IMR-90 (cell line): Measurements from ENCODE around the gene TPI1. TPM values are rescaled to one million over a fixed set of nuclear protein-coding genes. Genes with fewer than 3 reads are reported as not detected.

Source experiments
- ATAC-seq: fragments of 200-7000 bp; cut with Tn5 transposase; 2 replicates; pipeline ENCODE4 v1.9.1; 2020; ENCODE audit warnings: low read depth, mild to moderate bottlenecking, moderate library complexity
- BruUV-seq: library from RNA; stranded (reverse); fragments of 400-500 nt; replicated peaks from 2 replicates; lab custom pipeline; 2021; lab: Mats Ljungman, UMichigan
- CTCF ChIA-PET: fragments of 300-600 bp; formaldehyde crosslinking; extraction: SDS; loops from one replicate; lab custom pipeline; 2021; ENCODE audit warnings: antibody characterized with exemption; lab: Yijun Ruan, JAX
- POLR2A ChIA-PET: fragments of 300-600 bp; sonication (Branson Sonifier 250); formaldehyde crosslinking; loops from one replicate; lab custom pipeline; 2022; ENCODE audit warnings: antibody characterized with exemption; ENCODE audit not compliant: unreplicated experiment; lab: Charles Lee
- DNase-seq: peaks from one replicate; pipeline ENCODE4 v3.0.0; 2013
- H2AFZ ChIP-seq: replicated peaks from 2 replicates; pipeline ENCODE3; 2013; ENCODE audit warnings: low read length, mild to moderate bottlenecking; ENCODE audit not compliant: poor library complexity
- H2AK5ac ChIP-seq: 2 replicates; pipeline ENCODE4 v1.6.1; 2013; ENCODE audit warnings: low read depth, low read length, inconsistent platforms
- H2AK9ac ChIP-seq: replicated peaks from 2 replicates; pipeline ENCODE3; 2013; ENCODE audit warnings: mild to moderate bottlenecking, low read depth, low read length, moderate library complexity; ENCODE audit not compliant: poor library complexity
- H2BK120ac ChIP-seq: 2 replicates; pipeline ENCODE4 v1.6.1; 2013; ENCODE audit warnings: low read depth, low read length, inconsistent platforms
- H2BK15ac ChIP-seq: 3 replicates; pipeline ENCODE4 v1.6.1; 2013; ENCODE audit warnings: low read depth, low read length, inconsistent platforms
- H2BK20ac ChIP-seq: 2 replicates; pipeline ENCODE4 v1.6.1; 2013; ENCODE audit warnings: low read depth, mild to moderate bottlenecking, inconsistent platforms, low read length, moderate library complexity
- H2BK5ac ChIP-seq: 2 replicates; pipeline ENCODE4 v1.6.1; 2013; ENCODE audit warnings: mild to moderate bottlenecking, low read depth, low read length, inconsistent platforms; ENCODE audit not compliant: poor library complexity, severe bottlenecking
- H3K14ac ChIP-seq: replicated peaks from 2 replicates; pipeline ENCODE4 v1.6.1; 2013; ENCODE audit warnings: low read depth, low read length, inconsistent platforms
- H3K18ac ChIP-seq: 2 replicates; pipeline ENCODE4 v1.6.1; 2013; ENCODE audit warnings: low read depth, low read length, control low read depth
- H3K23ac ChIP-seq: 2 replicates; pipeline ENCODE4 v1.6.1; 2013; ENCODE audit warnings: low read depth, low read length, inconsistent platforms
- H3K27ac ChIP-seq: 2 replicates; pipeline ENCODE4 v1.5.1; 2013; ENCODE audit warnings: mild to moderate bottlenecking, control low read depth, low read length; ENCODE audit not compliant: insufficient read depth
- H3K27me3 ChIP-seq: 2 replicates; pipeline ENCODE4 v1.6.1; 2013; ENCODE audit warnings: low read length; ENCODE audit not compliant: control insufficient read depth, insufficient read depth
- H3K36me3 ChIP-seq: 2 replicates; pipeline ENCODE4 v1.6.1; 2013; ENCODE audit warnings: low read length, mixed read lengths; ENCODE audit not compliant: control insufficient read depth, insufficient read depth
- H3K4ac ChIP-seq: 2 replicates; pipeline ENCODE4 v1.6.1; 2013; ENCODE audit warnings: low read depth, low read length, inconsistent platforms
- H3K4me1 ChIP-seq: 2 replicates; pipeline ENCODE4 v1.6.1; 2013; ENCODE audit warnings: low read length, mixed read lengths; ENCODE audit not compliant: control insufficient read depth, insufficient read depth
- H3K4me2 ChIP-seq: 2 replicates; pipeline ENCODE4 v1.6.1; 2013; ENCODE audit warnings: low read depth, mild to moderate bottlenecking, control low read depth, low read length, moderate library complexity
- H3K4me3 ChIP-seq: 2 replicates; pipeline ENCODE4 v1.5.1; 2013; ENCODE audit warnings: low read depth, mild to moderate bottlenecking, control low read depth, low read length, moderate library complexity; ENCODE audit not compliant: insufficient read depth
- H3K56ac ChIP-seq: 2 replicates; pipeline ENCODE4 v1.6.1; 2013; ENCODE audit warnings: low read length, inconsistent platforms; ENCODE audit not compliant: insufficient read depth; ENCODE audit errors: extremely low read depth
- H3K79me1 ChIP-seq, 2 experiments: 2 replicates each; pipeline ENCODE4 v1.6.1; 2013; ENCODE audit warnings: low read length in 2 of 2, inconsistent platforms in 1 of 2, low read depth in 1 of 2
- H3K9ac ChIP-seq: 2 replicates; pipeline ENCODE4 v1.6.1; 2013; ENCODE audit warnings: low read depth, low read length, control low read depth
- H3K9me1 ChIP-seq: 2 replicates; pipeline ENCODE4 v1.6.1; 2013; ENCODE audit warnings: low read length, inconsistent platforms; ENCODE audit not compliant: insufficient read depth
- H3K9me3 ChIP-seq: 2 replicates; pipeline ENCODE4 v1.6.1; 2013; ENCODE audit warnings: low read length; ENCODE audit not compliant: control insufficient read depth, insufficient read depth
- H4K20me1 ChIP-seq: 2 replicates; pipeline ENCODE4 v1.6.1; 2013; ENCODE audit warnings: low read length, inconsistent platforms; ENCODE audit not compliant: insufficient read depth
- H4K5ac ChIP-seq: 2 replicates; pipeline ENCODE4 v1.6.1; 2013; ENCODE audit warnings: mild to moderate bottlenecking, low read depth, low read length, control low read depth
- H4K8ac ChIP-seq, 2 experiments: 2 replicates each; pipeline ENCODE4 v1.6.1; 2013; ENCODE audit warnings: low read depth in 2 of 2, low read length in 2 of 2, control low read depth in 1 of 2, inconsistent platforms in 1 of 2
- H4K91ac ChIP-seq: 2 replicates; pipeline ENCODE4 v1.6.1; 2013; ENCODE audit warnings: low read depth, low read length, inconsistent platforms; ENCODE audit not compliant: insufficient read depth
- BHLHE40 ChIP-seq: fragments of 150-350 bp; IDR thresholded peaks from 2 replicates; pipeline ENCODE4 v1.6.1; 2016; ENCODE audit warnings: mild to moderate bottlenecking, low read depth, low read length
- CEBPB ChIP-seq: IDR thresholded peaks from 2 replicates; pipeline ENCODE4 v1.6.1; 2012; ENCODE audit warnings: low read depth, low read length, improper control_type of control experiment
- CHD1 ChIP-seq: IDR thresholded peaks from 2 replicates; pipeline ENCODE4 v1.6.1; 2012; ENCODE audit warnings: low read depth, low read length, improper control_type of control experiment
- CTCF ChIP-seq: conservative IDR thresholded peaks from 2 replicates; pipeline ENCODE4 v1.5.1; 2012; ENCODE audit warnings: mild to moderate bottlenecking, low read depth, low read length, improper control_type of control experiment
- ELK1 ChIP-seq: fragments of 150-350 bp; IDR thresholded peaks from 2 replicates; pipeline ENCODE4 v1.6.1; 2016; ENCODE audit warnings: low read depth, mild to moderate bottlenecking, low read length, moderate library complexity, borderline replicate concordance
- FOS ChIP-seq: fragments of 150-350 bp; IDR thresholded peaks from 2 replicates; pipeline ENCODE4 v1.6.1; 2016; ENCODE audit warnings: low read depth, low read length
- MAZ ChIP-seq: IDR thresholded peaks from 2 replicates; pipeline ENCODE4 v1.6.1; 2012; ENCODE audit warnings: low read depth, mild to moderate bottlenecking, low read length, improper control_type of control experiment, moderate library complexity, borderline replicate concordance
- MXI1 ChIP-seq: IDR thresholded peaks from 2 replicates; pipeline ENCODE4 v1.6.1; 2012; ENCODE audit warnings: low read depth, mild to moderate bottlenecking, low read length, moderate library complexity, borderline replicate concordance
- NFE2L2 ChIP-seq: fragments of 150-350 bp; IDR thresholded peaks from 2 replicates; pipeline ENCODE4 v1.6.1; 2016; ENCODE audit warnings: low read depth, mild to moderate bottlenecking, low read length
- POLR2A ChIP-seq: IDR thresholded peaks from 2 replicates; pipeline ENCODE4 v1.6.1; 2012; ENCODE audit warnings: mild to moderate bottlenecking, low read depth, low read length
- RAD21 ChIP-seq: IDR thresholded peaks from 2 replicates; pipeline ENCODE4 v1.6.1; 2012; ENCODE audit warnings: low read length, improper control_type of control experiment
- RCOR1 ChIP-seq: IDR thresholded peaks from 2 replicates; pipeline ENCODE4 v1.6.1; 2012; ENCODE audit warnings: mild to moderate bottlenecking, low read length, improper control_type of control experiment; ENCODE audit not compliant: insufficient replicate concordance
- RFX5 ChIP-seq: IDR thresholded peaks from 2 replicates; pipeline ENCODE4 v1.8.0; 2012; ENCODE audit warnings: low read depth, mild to moderate bottlenecking, low read length, moderate library complexity
- SMC3 ChIP-seq: fragments of 150-350 bp; IDR thresholded peaks from 2 replicates; pipeline ENCODE4 v1.6.1; 2016; ENCODE audit warnings: low read depth, mild to moderate bottlenecking, antibody characterized with exemption, low read length, moderate library complexity
- WGBS, 2 experiments: methylation state at CpG; one replicate each; pipeline versions ENCODE4 v1.1.5 to v1.1.7; 2013; ENCODE audit warnings: missing lambda C conversion rate in 2 of 2; ENCODE audit not compliant: insufficient read length in 1 of 2; ENCODE audit errors: extremely low coverage in 2 of 2; 5-methylcytosine and 5-hydroxymethylcytosine counted together
- dilution Hi-C: fragments of 300-500 bp; cut with HindIII; formaldehyde crosslinking; loops from one replicate; pipeline ENCODE4 v1.14.3; 2018; ENCODE audit warnings: low sequenced_read_pairs; ENCODE audit not compliant: unreplicated experiment
- in situ Hi-C: fragments of 300-500 bp; cut with MboI; formaldehyde crosslinking; loops from 3 replicates; pipeline ENCODE4 v1.14.3; 2019; ENCODE audit warnings: low sequenced_read_pairs, inconsistent platforms, mixed read lengths
- intact Hi-C: fragments of 100-400 bp; cut with micrococcal nuclease; formaldehyde crosslinking; loops from 2 replicates; pipeline ENCODE4 v1.10.0; 2022
- polyA plus RNA-seq, 3 experiments: library from polyadenylated mRNA; depleted of rRNA; stranded (reverse); fragments of >200 nt; gene quantifications; 2 replicates each; pipeline ENCODE4 v1.2.3, GENCODE V29; 2012; ENCODE audit warnings: low replicate concordance in 1 of 3
- total RNA-seq: library from RNA; depleted of rRNA; stranded (reverse); fragments of >200 nt; gene quantifications from 2 replicates; pipeline ENCODE4 v1.2.3, GENCODE V29; 2012
- TF ChIP-seq, protein P1 (sequence below): fragments of 150-350 bp; IDR thresholded peaks from 2 replicates; pipeline ENCODE4 v1.6.1; 2017; ENCODE audit warnings: mild to moderate bottlenecking, antibody characterized with exemption, low read length, low read depth

The TPI1 gene
- total and polyA plus RNA-seq, 2 of the 4 experiments (the other 2 are of a cell fraction) = 1,995 to 2,176 TPM

DNA sequence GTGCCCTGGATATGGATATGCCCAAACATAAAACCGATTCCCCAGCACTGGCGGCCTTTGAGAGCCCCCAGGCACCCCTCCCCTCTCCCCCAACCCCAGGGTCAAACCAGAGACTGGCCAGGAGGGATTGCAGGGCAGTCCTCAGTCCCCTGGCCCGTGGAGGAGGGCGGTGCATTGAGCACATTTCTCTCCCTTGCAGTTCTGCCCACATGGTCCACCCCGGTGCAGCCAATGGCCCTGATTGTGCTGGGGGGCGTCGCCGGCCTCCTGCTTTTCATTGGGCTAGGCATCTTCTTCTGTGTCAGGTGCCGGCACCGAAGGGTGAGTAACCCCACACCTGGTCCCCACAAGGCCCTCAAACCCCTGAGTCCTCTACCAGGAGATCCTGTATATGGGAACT is 49.1 kb upstream of the TPI1 start:
- Histone ChIP-seq H3K9ac (no peak overlapping the region), H3K9me1 (peaks cover 4% of the 10 kb centered on the region; the same call in 1 of the 2 replicates), H4K20me1 (no peaks in the 10 kb centered on the region), H4K91ac (no peak overlapping the region), H2AK5ac (no peak overlapping the region), H3K4me3 (no peak overlapping the region), H3K4me2 (no peak overlapping the region), H3K4me1 (peaks cover 10% of the 10 kb centered on the region; the same call in 1 of the 2 replicates), H3K79me1 (peaks cover 0 to 3% of the 10 kb centered on the region in 2 experiments; a peak in 1 of 4 replicates), H2BK15ac (no peak overlapping the region), H4K5ac (no peak overlapping the region), H3K27ac (no peak overlapping the region), H3K4ac (no peak overlapping the region), H2AFZ (no peak overlapping the region), H3K23ac (no peak overlapping the region), H3K27me3 (peaks cover 4% of the 10 kb centered on the region; the same call in 1 of the 2 replicates), H2BK20ac (no peak overlapping the region), H3K56ac (no peak overlapping the region), H2BK5ac (no peak overlapping the region), H2AK9ac (no peak overlapping the region), H3K36me3 (peaks cover 3% of the 10 kb centered on the region), H3K14ac (no peak overlapping the region), H4K8ac (no peak overlapping the region), H2BK120ac (no peak overlapping the region), H3K9me3 (no peaks in the 10 kb centered on the region), H3K18ac (no peak overlapping the region)
- no peak for ATAC-seq
- intact Hi-C loops = no loop called here
- WGBS, 2 experiments = 59% methylated on average over 4 of the region's 10 CpGs; no CpG with 5 or more reads in 1 of the 2 experiments
- CTCF ChIA-PET = no interaction called here
- BruUV-seq = no TSS peak
- POLR2A ChIA-PET = no interaction called here
- TF ChIP-seq MAZ (no peak), FOS (no peak), SMC3 (no peak), CHD1 (no peak), CTCF (no peak), MXI1 (no peak), CEBPB (no peak), BHLHE40 (no peak), RFX5 (no peak), NFE2L2 (no peak), ELK1 (no peak), POLR2A (no peak), RCOR1 (no peak), RAD21 (no peak)
- TF ChIP-seq, protein P1, sequence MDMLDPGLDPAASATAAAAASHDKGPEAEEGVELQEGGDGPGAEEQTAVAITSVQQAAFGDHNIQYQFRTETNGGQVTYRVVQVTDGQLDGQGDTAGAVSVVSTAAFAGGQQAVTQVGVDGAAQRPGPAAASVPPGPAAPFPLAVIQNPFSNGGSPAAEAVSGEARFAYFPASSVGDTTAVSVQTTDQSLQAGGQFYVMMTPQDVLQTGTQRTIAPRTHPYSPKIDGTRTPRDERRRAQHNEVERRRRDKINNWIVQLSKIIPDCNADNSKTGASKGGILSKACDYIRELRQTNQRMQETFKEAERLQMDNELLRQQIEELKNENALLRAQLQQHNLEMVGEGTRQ = no peak
- dilution Hi-C loops = no loop called here
- in situ Hi-C loops = no loop called here
- DNase-seq = no peak
